IMR-90 (cell line): ENCODE results near the gene S100A3. TPM values are rescaled to one million over a fixed set of nuclear protein-coding genes. Genes with fewer than 3 reads are reported as not detected.

Source experiments
- MAZ ChIP-seq: IDR thresholded peaks from 2 replicates; pipeline ENCODE4 v1.6.1; 2012; ENCODE audit warnings: low read depth, mild to moderate bottlenecking, low read length, improper control_type of control experiment, moderate library complexity, borderline replicate concordance
- MXI1 ChIP-seq: IDR thresholded peaks from 2 replicates; pipeline ENCODE4 v1.6.1; 2012; ENCODE audit warnings: low read depth, mild to moderate bottlenecking, low read length, moderate library complexity, borderline replicate concordance
- RFX5 ChIP-seq: IDR thresholded peaks from 2 replicates; pipeline ENCODE4 v1.8.0; 2012; ENCODE audit warnings: low read depth, mild to moderate bottlenecking, low read length, moderate library complexity
- polyA plus RNA-seq, 3 experiments: library from polyadenylated mRNA; depleted of rRNA; stranded (reverse); fragments of >200 nt; gene quantifications; 2 replicates each; pipeline ENCODE4 v1.2.3, GENCODE V29; 2012; ENCODE audit warnings: low replicate concordance in 1 of 3
- total RNA-seq: library from RNA; depleted of rRNA; stranded (reverse); fragments of >200 nt; gene quantifications from 2 replicates; pipeline ENCODE4 v1.2.3, GENCODE V29; 2012

S100A3 gene
- total and polyA plus RNA-seq, 2 of the 4 experiments (the other 2 are of a cell fraction): 2.9 to 4.5 TPM

GRCh38 chr1:153547560-153548551, 1.2 kb downstream of the S100A3 start (continued):
- no peak for TF ChIP-seq RFX5
- TF ChIP-seq MXI1: no peak
- TF ChIP-seq MAZ: no peak
